NCI-H69 (cell line): Measurements from ENCODE around the gene HTR2A.

Source experiments
- DNase-seq: peaks from one replicate; lab custom pipeline; 2025; lab: John Stamatoyannopoulos, UW

The HTR2A gene

DNA sequence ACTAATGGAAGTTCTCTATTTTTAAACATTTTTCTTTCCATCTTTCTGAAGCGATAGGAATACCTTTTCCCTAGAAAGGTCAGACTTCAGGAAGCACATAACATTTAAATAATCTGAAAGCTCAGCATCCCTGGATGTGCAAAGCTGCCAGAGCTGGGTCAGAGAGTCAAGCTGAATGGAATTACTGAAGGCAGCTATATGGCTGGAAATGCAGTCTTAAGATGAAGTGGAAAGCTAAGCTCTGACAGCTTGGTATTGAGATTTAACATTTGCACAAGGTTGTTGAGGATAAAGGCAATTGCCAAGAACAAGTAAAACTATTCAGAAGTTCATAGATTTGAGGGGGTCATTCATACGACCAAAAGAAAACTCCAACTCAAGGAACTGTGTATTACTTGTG lies 28.8 kb downstream of the HTR2A start:
- DNase-seq: no peak

DNA sequence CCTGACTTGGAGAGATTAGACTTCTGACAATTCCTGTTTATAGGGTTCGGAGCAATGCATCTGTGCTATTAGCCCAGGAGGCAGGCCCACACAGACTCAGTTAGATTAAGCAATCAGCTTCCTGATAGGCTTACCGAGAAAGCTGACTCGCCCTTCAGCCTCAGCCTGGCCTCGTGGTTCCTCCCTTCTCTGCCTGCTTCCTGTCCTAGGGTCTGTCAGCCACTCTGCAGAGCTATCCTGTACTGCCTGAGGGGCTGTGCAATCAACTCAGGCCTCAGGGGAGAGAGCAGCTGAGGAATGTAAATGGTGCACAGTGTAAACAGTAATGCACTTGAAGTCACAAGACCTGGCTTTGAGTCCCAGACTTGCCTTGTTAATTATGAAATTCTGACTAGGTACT lies 30.7 kb downstream of the HTR2A start:
- peak; percentile 5 for DNase-seq

DNA sequence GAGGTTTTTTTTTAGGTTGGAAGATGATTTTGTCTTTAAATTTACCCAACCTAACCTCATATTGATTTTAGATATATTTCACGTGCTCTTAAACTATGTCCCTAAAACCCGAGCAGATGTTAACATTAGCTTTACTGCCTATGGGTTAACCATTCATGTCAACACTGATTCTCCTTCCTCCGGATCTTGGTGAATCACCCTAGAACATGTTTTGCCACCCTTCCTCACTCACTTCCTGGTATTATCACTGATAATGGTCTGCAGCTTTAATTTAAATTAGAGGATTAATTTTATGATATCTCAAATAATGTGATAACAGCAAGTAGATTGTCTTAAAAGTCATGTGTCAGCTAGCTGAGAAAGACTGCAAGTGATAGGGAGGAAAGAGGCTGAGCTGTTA lies 31.9 kb downstream of the HTR2A start:
- DNase-seq: no peak

DNA sequence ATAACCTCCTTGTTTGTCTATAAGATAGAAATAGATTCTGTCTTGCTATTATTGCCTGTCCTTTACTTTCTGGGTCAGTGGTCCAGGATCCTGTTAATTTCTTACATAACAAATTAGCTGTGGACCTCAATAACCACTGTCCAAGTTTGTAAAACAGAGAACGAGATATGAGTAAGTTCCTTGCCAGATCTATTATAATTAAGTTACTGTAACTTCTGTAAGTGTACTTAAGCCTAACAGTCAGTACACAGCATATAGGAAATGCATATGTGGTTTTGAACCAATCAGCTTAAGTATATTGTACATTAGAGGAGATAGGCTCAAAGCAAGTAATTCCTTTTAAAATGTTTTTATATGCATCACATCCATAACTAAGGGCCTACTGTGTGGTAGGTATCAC lies 34.9 kb downstream of the HTR2A start:
- no peak for DNase-seq

DNA sequence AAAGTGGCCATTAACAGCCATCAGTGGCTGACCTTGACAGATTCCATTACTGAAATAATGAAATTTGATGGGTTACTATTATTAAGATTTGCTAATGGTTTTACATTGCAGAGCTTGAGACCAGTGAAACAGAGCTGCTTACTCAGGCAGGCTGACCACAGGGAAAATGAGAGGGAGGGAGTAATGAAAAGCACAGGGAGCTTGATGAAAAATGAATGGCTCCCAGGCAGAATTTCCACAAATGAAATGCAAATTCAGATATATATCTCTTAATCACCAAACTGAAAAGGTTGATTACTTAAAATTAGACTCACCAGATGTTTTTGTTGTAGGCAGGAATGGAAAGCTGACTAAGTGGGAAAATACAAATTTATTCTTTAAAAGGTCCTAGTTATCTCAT lies 36.1 kb downstream of the HTR2A start:
- DNase-seq: no peak

DNA sequence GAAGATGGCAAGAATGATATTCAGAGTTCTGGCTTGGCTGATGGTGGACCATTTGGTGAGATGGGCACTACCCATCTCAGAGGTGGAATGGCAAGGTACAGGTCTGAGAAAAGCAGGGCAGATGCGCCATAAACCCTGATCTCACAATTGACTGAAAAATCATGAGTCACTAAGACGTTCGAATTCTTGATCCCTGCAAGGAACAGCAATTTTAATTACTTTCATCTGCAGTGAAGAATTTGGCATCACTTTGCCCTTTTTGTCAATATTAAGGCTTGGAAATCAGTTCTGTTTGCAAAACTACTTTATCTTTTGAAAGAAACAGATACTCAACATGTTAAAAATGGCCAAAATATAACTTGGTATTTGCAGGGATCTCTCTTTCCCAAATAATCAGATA lies 38.1 kb downstream of the HTR2A start:
- DNase-seq: no peak

DNA sequence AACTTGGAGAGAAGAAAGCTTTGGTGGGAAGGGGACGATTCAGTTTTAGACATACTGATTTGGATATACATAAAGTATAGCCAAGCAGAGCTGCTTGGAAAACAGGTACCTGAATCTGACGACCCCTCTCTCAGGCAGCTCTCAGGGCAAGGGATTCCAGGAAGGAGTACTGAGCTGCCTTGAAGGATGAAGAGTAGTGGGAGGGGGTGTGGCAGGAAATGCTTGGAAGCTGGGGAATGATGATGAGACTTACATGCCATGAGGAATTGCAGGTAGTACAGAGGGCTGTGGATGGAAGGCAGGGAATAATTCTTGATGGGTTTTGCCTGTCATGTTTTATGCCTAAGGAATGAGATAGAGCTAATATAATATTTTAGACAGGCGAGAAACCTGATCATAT lies 38.7 kb downstream of the HTR2A start:
- DNase-seq: no peak

DNA sequence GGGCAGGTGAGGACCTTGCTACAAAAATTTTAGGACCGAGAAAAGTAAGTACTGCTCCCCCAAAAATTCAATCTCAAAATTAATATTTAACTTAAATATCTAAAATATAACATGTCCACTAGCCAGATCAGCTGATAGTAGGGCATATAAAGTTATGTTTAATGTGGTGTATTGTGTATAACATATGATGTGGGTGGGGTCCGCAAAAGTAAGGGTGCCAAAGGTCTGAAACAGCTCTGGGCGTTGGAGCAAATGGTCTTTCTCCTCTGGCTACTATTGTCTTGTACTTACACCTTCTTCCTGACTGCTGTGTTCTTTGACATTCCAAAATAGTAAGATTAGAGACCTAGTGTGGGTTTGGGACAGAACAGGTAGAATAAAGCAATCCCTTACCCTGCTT lies 41.2 kb downstream of the HTR2A start:
- DNase-seq: no peak

DNA sequence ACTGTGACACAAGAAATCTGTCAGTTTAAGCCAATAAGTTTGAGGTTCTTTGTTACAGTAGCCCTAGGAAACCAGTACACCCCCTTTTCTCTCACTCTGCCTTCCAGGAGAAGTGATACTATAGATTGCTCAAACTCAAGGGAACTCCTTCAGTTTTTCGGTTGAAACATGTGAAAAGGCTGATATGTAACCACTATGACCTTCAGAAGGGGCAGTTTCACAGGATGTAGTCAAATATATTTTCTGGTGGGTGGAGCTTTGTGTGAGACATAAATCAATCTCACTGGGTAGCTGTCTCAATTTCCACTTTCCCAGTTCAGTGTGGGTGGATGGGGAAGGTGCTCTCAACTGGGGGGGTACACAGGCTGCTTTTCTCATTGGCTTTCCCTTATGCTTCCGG lies 41.7 kb downstream of the HTR2A start:
- DNase-seq: no peak

DNA sequence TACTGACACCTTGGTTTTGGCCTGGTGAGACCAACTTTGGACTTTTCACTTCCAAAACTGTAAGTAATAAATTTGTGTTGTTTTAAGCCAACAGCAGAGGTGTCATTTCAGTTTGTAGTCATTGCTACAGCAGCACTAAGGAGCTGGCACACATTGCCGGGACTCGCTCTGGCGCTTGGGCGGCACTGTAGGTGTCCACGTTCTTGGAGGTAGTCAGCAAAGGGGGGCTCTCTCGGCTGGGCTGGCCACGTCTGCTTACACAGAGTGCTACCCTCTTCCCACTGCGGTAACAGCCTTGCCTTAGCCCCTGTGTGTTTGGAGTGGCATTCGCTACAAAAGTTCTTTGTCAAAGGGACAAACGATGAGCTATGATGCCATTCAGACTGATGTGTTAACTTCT lies 44.7 kb downstream of the HTR2A start:
- DNase-seq: no peak

DNA sequence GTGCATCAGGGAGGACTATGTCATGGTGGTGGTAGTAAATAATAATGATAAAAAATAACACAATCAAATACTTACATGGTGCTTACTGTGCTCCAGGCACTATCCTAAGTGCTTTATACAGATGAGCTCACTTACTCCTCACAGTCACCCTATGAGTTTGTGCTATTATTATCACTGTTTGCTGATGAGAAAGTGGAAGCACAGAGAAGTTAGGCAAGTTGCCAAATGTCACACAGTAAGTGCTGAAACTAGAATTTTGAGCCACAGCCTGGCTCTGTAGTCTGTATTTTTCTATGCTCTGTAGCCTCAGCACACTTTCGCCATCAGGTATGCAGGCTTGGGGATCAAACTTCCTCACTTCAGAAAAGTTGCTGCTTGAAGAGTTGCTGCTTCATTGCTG lies 46.6 kb downstream of the HTR2A start:
- DNase-seq: no peak

DNA sequence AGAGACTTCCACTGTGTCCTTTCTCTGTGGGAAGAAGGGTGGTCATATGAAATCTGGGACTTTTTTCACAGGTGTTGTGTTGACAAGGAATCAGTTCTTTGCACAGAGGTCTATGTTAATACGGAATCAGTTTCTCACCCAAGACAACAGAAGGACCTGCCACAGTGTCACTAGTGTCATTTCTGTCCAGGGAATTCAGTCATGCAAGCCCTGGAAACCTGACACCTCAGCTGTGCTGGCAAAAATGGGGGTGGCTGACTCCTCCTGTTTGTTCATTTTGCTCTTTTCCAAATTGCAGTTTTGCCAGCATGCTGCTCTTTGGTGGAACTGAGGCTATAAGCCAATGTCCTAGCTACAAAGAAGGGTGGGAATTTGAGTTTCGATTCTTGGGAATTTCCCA lies 50.1 kb downstream of the HTR2A start:
- no peak for DNase-seq

DNA sequence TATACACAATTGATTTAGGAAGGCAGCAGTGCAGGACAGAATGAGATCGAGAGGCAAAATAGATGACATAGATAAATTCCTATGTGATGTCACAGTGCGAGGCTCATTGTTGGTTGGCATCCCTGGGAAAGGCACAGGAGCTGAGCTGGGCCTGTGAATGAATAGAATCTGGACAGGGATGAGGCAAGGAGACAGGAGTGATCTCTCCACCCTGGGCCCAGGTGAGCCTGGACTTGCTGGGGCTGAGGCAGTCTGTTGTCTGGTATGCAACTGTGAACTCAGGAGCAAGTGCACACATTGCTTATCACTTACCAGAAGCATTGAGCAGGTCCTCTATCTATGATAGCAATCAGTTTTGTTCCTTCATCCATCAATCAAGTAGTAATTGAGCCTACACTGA lies 51.7 kb downstream of the HTR2A start:
- DNase-seq: no peak

DNA sequence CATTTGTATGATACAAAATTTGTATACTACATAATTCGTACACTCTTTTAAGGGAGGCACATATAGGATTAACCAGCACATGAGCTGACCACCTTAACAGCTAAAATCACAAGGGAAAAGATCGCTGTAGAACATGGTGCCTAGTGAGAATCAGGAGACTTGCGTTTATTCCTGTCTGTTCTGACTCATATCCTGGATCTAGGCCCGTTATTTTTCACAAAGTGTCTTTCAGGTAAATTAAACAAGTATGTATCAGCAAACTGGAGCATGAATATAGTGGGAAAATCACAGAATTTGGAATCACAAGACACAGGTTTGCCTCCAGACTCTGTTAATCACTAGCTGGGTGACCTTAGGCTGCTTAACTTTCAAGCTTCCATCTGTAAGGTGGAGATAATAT lies 52.4 kb downstream of the HTR2A start:
- DNase-seq: no peak

DNA sequence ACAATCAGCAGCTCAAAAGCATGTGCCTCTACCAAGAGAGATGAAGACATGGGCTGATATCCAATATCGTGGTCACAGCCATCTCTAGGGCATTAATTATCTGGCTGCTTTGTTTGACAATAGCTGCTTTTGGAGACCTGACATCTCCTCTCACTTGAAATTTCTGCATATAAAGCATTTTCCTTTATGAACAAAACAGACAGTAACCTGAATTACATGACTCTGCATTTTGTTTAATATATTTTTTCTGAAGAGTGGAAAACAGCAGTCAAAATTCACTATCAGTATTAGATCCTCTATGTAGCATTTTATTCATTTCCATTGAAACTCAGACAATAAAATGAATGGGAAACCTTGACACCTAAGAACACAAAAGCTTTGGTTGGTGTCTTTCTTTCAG lies 57.5 kb downstream of the HTR2A start:
- DNase-seq: no peak

DNA sequence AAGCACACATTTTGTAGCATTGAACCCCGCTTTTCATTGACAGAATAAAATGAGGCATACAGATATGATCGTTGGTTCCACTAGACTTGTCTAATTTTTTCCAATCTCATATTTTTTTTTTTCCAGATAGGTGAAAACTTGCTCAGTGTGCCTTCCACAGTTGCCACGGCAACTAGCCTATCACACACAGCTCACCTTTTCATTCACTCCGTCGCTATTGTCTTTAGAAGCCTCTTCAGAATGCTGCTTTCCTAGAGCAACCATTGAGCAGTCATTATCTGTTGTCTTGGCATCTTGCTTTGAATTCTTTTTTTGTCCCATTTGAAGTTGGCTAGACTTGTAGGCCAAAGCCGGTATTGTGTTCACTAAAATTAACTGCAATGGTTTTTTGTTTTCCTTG lies 62.2 kb downstream of the HTR2A start:
- DNase-seq: no peak

DNA sequence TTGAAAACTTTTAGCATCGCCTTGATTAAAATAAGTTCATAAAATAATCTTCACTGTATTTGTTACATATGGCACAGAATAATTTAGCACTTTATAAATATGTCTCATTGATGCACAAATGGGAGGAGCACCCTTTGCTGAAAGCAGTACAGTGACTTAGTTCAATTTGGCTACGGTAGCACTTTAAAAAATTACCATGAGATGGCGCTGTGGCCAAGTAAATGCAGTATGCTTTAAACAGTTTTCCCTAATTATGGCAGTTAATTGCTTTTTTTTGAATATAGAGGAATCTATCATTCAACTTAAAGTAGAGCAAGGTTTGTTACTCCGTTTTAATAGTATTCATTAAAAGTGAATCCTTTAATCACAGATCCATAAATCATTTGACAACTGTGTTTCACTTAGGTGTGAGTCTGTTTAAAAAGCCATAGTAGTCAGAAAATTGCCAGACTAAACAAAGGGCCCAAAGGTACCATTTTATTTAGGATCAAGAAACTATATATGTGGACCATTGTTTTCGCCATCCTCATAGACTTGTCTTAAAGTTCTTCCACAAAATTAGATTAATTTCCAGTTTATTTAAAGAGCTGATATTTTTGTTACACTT lies 65.2 kb downstream of the HTR2A start:
- DNase-seq: peak; percentile 44

DNA sequence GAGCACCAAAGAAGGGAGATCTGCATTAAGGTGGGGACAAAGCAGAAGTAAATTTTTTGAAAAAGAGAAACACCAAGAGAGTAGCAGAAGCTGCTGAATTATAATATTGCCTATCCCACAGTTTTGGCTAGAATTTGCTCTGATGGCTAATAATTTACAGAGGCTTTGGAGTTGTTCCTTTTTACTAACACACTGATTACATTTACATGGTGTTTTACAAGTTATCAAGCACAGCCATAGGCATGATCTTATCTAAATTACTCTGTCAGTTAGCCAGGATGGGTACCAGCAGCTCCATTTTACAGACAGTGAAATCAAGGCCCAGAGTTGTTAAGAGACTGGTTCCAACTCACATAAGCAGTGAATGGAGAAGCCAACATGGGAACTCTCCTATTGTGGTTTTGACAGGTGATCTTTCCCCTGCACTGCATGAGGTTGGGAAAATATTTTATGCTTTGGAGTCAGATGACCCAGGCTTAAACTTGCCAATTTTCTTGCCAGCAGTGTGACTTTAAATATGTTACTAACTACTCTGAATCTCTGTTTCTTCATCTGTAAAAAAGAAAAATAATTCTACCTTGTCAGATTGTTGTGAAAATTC lies 66.3 kb downstream of the HTR2A start:
- DNase-seq: no peak

DNA sequence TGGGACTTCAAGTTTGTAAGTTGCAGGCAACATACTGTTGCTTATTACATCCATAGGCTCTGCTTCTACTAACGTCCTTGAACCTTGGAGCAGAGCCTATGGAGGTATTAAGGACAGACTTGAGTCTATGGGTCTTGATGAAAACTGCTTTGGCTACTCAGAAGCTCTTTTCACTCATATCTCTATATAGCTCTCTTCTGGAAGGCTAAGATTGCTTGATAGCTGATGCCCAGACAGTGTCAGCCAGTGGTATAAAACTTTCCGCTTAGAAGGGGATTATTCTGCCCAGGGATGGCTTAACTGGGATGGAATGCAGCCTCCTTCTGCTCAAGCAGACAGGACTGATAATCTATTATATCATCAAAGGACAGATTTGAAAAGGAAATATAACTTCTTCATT lies 74.3 kb downstream of the HTR2A start:
- DNase-seq: no peak

DNA sequence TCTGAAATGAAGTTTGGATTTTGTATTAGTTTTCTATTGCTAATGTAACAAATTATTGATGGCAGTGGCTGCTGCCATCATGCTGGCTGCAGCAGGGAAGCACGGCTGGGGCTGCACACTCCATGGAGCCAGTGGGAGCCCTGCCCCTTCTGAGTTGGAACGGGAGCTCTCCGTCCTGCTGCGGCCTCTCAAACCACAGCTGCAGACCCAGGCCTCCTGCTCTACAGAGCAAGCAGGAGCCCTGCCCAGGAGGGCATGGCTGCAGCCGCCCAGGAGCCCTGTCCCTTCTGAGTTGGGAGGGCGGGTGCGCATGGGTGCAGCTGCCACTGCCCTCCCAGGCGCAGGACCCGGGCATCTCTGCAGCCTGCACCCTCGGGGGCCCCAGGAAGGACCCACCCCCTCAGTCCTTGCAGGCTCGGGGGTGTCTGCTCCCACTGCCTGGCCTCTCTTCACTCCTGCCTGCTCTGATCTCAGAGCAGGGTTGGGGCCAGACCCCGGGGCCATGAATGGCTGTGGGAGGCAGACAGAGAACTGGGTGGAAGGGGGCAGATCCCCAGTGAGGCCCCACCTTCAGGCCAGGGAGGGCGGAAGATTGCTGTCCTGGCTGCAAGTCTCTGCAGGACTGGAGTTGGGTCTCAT lies 78.9 kb downstream of the HTR2A start:
- DNase-seq: no peak

DNA sequence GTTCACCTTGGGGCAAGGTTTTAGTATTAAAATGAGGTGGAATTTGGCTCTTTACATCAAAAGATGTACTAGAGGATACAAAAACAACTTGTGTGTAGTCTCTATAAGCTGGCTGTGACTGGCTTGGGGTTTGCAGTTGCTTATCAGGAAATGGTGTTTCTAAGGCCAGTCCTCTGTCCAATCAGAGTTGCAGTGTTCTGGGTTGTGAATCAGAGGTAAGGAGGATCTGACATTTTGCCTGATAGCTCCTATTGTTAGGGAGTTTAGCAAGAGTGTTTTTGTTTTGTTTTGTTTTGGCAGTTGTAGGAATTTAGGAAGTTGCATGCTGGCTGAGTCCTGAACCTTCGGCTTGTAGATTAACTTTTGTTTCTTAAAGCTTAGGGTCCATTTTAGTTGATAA lies 79.8 kb downstream of the HTR2A start:
- no peak for DNase-seq

DNA sequence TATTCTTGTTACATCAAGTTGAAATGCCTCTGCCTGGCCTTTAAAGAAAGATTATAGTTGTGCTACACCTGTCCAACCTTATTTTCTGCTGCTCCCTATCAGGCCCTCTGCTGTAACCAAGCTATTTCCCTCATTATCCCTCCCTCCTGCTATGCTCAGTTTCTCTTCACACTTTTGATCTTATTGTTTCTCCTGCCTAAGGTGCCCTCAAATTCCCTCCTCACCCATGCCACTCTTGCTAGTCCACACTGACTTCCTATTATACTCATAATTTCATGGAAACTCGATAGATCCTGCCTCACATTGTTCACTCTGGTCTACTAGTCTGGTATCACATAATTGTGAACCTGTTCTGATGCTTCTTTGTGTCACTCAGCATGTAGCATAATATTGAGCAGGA lies 80.5 kb downstream of the HTR2A start:
- DNase-seq: no peak

DNA sequence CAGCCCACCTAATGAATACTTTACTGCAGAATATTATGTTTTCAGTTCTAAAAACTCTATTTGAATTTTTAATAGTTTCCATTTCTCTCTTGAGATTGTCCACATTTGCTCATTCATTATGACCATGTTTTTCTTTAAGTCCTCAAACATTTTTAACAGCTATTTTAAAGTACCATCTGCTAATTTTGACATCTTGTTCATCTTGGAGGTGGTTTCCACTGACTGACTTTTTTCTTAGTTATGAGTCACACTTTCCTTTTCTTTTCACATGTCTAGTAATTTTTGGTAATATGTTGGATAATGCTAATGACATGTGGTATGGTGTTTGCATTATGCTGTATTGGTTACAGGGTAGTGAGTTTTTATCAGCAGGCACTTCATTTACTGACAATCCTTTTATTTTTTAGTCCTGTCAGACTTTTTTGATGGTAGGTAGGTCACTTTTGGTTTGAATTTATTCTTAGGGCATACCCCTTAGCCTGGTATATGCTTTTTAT lies 84.5 kb downstream of the HTR2A start:
- no peak for DNase-seq

DNA sequence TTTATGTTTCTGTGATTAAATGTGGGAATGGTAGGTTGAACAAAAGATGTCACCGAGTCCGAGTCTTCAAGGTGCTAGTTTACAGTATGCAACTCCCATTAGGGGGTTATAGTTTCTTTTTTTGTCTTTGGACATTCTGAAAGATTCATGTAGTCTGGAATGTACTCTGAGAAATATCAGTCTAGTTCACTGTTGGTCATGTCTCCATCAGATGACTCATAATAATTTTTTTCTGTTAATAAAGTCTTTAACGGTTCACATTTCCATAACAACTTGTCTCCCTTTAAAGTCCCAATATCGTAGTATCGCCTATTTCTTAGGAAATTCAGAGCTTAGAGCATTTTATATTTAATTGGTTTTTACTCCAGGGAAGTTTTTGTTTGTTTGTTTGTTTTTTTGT lies 86.4 kb downstream of the HTR2A start:
- no peak for DNase-seq
